RWPE1 (cell line): ENCODE measurements around the gene SDK2.

Experiments used
- CTCF ChIA-PET: fragments of 350-600 bp; sonication (Branson Sonifier 250); formaldehyde crosslinking; extraction: SDS; loops from one replicate; lab custom pipeline; 2021; lab: Yijun Ruan, JAX
- POLR2A ChIA-PET: fragments of 400-600 bp; formaldehyde crosslinking; extraction: SDS; loops from one replicate; lab custom pipeline; 2020; ENCODE audit warnings: antibody characterized with exemption; ENCODE audit not compliant: low non-redundant PET; lab: Yijun Ruan, JAX
- DNase-seq: peaks from one replicate; pipeline ENCODE4 v3.0.0; 2012; ENCODE audit warnings: low spot score
- H3K27ac ChIP-seq: fragments of 450-650 bp; 2 replicates; pipeline ENCODE4 v1.5.1; 2017
- TF ChIP-seq, protein P1 (sequence below): fragments of 450-650 bp; conservative IDR thresholded peaks from 2 replicates; pipeline ENCODE4 v1.5.1; 2017; ENCODE audit warnings: low read depth, mild to moderate bottlenecking

Gene SDK2

DNA sequence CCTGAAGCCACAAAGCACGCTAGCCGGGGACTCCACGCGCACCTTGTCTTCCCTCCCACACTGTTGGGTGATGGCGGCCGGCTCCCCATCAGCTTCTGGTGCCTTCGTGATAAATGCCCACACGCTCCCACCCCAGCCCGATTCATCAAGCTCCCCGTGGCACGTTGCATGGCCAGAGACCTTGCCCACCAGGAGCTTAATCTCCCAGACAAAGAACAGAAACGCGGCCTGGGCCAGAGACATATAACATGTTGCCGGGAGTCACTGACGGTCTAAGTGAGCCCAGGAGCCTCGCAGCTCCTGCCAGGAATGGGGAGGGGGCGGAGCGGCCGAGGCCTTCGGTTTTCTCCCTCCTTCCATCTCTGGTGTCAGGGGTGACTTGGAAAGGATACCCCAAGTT is 93.1 kb downstream of the SDK2 start:
- H3K27ac ChIP-seq = no peak overlapping the region
- TF ChIP-seq, protein P1, sequence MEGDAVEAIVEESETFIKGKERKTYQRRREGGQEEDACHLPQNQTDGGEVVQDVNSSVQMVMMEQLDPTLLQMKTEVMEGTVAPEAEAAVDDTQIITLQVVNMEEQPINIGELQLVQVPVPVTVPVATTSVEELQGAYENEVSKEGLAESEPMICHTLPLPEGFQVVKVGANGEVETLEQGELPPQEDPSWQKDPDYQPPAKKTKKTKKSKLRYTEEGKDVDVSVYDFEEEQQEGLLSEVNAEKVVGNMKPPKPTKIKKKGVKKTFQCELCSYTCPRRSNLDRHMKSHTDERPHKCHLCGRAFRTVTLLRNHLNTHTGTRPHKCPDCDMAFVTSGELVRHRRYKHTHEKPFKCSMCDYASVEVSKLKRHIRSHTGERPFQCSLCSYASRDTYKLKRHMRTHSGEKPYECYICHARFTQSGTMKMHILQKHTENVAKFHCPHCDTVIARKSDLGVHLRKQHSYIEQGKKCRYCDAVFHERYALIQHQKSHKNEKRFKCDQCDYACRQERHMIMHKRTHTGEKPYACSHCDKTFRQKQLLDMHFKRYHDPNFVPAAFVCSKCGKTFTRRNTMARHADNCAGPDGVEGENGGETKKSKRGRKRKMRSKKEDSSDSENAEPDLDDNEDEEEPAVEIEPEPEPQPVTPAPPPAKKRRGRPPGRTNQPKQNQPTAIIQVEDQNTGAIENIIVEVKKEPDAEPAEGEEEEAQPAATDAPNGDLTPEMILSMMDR = no peak
- POLR2A ChIA-PET = no interaction called here
- DNase-seq = no peak
- CTCF ChIA-PET = no interaction called here

GRCh38 chr17:73550556-73550955 is 93.7 kb downstream of the SDK2 start:
- ChIA-PET POLR2A (no interaction called here), CTCF (no interaction called here)
- DNase-seq = no peak
- TF ChIP-seq, protein P1 = no peak
- H3K27ac ChIP-seq = no peak overlapping the region

DNA sequence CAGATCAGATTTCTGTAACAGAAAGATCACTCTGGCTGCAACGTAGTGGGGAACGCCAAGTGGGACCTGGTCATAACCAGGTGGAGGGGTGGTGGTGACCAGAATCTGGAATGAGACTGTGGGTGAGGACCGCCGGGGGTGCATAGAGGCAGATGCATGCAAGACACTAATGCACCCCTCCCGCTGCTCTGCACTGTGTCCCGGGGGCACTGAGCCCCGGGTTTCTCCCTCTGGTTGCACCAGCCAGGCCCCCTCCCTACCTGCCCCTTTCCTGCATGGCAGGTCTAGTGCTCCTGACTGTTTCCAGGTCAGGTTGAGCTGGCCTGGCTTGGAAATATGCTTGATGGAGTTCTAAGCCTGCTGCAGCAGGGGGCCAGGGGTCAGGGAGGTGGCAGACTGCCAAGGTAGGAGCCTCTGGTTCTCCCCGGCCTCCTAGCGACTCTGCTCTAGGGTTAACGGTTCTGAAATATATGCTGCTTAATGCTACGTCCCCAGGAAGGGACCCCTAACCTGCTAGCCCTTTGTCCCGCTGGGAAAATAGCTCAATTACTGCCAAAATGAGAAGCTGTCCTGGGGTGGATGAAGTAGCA is 94.3 kb downstream of the SDK2 start:
- no peak for DNase-seq
- ChIA-PET CTCF (no interaction called here), POLR2A (no interaction called here)
- no peak overlapping the region for H3K27ac ChIP-seq
- TF ChIP-seq, protein P1 = no peak

GRCh38 chr17:73548620-73549311 is 95.5 kb downstream of the SDK2 start:
- ChIA-PET POLR2A (no interaction called here), CTCF (no interaction called here)
- no peak overlapping the region for H3K27ac ChIP-seq
- TF ChIP-seq, protein P1 = no peak
- no peak for DNase-seq

GRCh38 chr17:73547790-73548189 is 96.5 kb downstream of the SDK2 start:
- no peak overlapping the region; the same call in 1 of the 2 replicates for H3K27ac ChIP-seq
- no peak for DNase-seq
- TF ChIP-seq, protein P1 = no peak
- ChIA-PET CTCF (interaction anchor here (0.5 kb wide), 1 partner anchor 264 kb away, joined by 3 read pairs; no protein-coding TSS in a partner anchor), POLR2A (no interaction called here)

DNA sequence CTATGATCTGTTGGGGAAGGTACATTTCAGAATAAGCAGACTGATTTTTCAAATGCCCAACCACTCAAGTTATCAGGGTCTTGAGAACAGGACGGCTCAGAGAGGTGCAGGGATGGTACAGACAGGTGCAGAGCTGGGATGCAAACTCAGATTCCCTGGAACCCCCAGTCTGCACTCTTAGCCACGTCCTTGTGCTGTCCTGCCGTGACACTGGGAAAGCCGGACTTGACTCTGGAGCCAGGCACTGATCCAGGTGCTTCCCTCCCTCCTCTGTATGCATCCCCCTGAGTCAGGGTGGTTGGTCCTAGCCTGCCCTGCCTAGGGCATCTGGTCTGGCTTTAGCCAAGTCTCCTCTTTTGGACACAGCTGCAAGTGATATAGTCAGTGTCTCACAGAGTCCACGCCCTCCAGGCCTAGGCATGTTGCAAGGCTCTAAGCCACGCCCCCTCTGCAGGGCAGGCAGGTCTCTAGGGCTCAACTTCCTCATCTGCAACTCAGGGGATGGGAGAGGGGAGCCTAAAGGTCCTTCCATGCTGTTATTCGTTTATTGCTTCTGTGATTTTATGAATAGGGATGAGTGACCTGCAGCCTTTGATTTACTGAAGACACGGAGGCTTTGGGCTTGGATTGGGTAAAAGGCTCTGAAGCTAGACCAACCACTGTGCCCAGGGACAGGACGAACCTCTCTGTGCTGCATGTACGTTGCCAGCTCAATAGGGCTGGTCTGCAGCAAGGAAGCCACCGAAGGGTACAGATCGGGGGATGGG is 97.3 kb downstream of the SDK2 start:
- TF ChIP-seq, protein P1 = no peak
- CTCF ChIA-PET = no interaction called here
- POLR2A ChIA-PET = no interaction called here
- DNase-seq = peak; percentile 68
- peak overlapping the region; percentile 76 for H3K27ac ChIP-seq
